Measurements from ENCODE around the gene MAST3.

The MAST3 gene

GRCh38 chr19:18172331-18173053 is 74.9 kb downstream of the MAST3 start:
- H3K27ac Mint-ChIP-seq: no peak overlapping the region
- peaks cover 16% of the 10 kb centered on the region for H3K4me1 Mint-ChIP-seq
- no peak for TF ChIP-seq CTCF (IDR thresholded peaks at IDR 0.05)
- H3K9me3 Mint-ChIP-seq: no peaks in the 10 kb centered on the region
- H3K4me3 Mint-ChIP-seq: no peak overlapping the region
- no peak for DNase-seq
- peaks cover 38% of the 10 kb centered on the region for H3K27me3 Mint-ChIP-seq (ENCODE audit: low read depth, poor library complexity)
- peaks cover 33% of the 10 kb centered on the region for H3K36me3 Mint-ChIP-seq (ENCODE audit: low read depth)

- TF ChIP-seq CTCF (IDR thresholded peaks at IDR 0.05): no peak
- Mint-ChIP-seq H3K27me3 (ENCODE audit: low read depth, poor library complexity) (peaks cover 40% of the 10 kb centered on the region), H3K27ac (no peak overlapping the region), H3K4me1 (peaks cover 16% of the 10 kb centered on the region), H3K9me3 (no peaks in the 10 kb centered on the region), H3K4me3 (no peak overlapping the region), H3K36me3 (ENCODE audit: low read depth) (peaks cover 29% of the 10 kb centered on the region)
- DNase-seq: no peak
Measured at GRCh38 chr19:18173054-18173571, 75.5 kb downstream of the MAST3 start.

- peaks cover 23% of the 10 kb centered on the region for H3K36me3 Mint-ChIP-seq (ENCODE audit: low read depth)
- peak; percentile 64 for DNase-seq
Measured at GRCh38 chr19:18173572-18174288, 76.2 kb downstream of the MAST3 start, which contains the start of gene IFI30. TSS of gene IFI30 (plus strand) at chr19:18173813. CDS start at chr19:18173842, 29 bp downstream.

GRCh38 chr19:18174983-18175382 is 77.4 kb downstream of the MAST3 start:
- Mint-ChIP-seq H3K27ac (no peak overlapping the region), H3K4me3 (no peak overlapping the region), H3K9me3 (no peaks in the 10 kb centered on the region), H3K4me1 (peaks cover 16% of the 10 kb centered on the region), H3K27me3 (ENCODE audit: low read depth, poor library complexity) (peaks cover 57% of the 10 kb centered on the region), H3K36me3 (ENCODE audit: low read depth) (peaks cover 19% of the 10 kb centered on the region)
- no peak for DNase-seq
- TF ChIP-seq CTCF (IDR thresholded peaks at IDR 0.05): no peak

More at GRCh38 chr19:18173572-18174288, 76.2 kb downstream of the MAST3 start, which contains the start of gene IFI30:
- H3K9me3 Mint-ChIP-seq: no peaks in the 10 kb centered on the region
- H3K4me3 Mint-ChIP-seq: peak within 1 kb of the TSS; percentile 70
- H3K27me3 Mint-ChIP-seq (ENCODE audit: low read depth, poor library complexity): peaks cover 45% of the 10 kb centered on the region
- no peak for TF ChIP-seq CTCF (IDR thresholded peaks at IDR 0.05)
- peaks cover 16% of the 10 kb centered on the region for H3K4me1 Mint-ChIP-seq
- H3K27ac Mint-ChIP-seq: no peak within 1 kb of the TSS

- H3K4me3 Mint-ChIP-seq: no peak overlapping the region
- no peak for DNase-seq
- H3K27ac Mint-ChIP-seq: no peak overlapping the region
- peaks cover 62% of the 10 kb centered on the region for H3K27me3 Mint-ChIP-seq (ENCODE audit: low read depth, poor library complexity)
- no peak for TF ChIP-seq CTCF (IDR thresholded peaks at IDR 0.05)
- H3K36me3 Mint-ChIP-seq (ENCODE audit: low read depth): peaks cover 4% of the 10 kb centered on the region
- H3K4me1 Mint-ChIP-seq: peaks cover 12% of the 10 kb centered on the region
- H3K9me3 Mint-ChIP-seq: no peaks in the 10 kb centered on the region
Measured at GRCh38 chr19:18176367-18177310, 79.1 kb downstream of the MAST3 start.

Measured in nephron progenitor cell (in vitro differentiated cells).